Activated naive CD8-positive, alpha-beta T cell treated with anti-CD3 and anti-CD28 coated beads, Interleukin-2, amount 10 ng/mL, durations not matched to agents 7 days and 5 days (primary cell): ENCODE results near the gene ST8SIA4. TPM values are rescaled to one million over a fixed set of nuclear protein-coding genes. Genes with fewer than 3 reads are reported as not detected.
A peak's percentile ranks its signal among the peaks of the same experiment; 100 is the strongest.
"Not testable (repeated sequence)": the region's sequence is repeated elsewhere in the genome, so short reads cannot be mapped to it uniquely, and the experiment has no call there.

ENCODE experiments used
- ATAC-seq: fragments of 150-1000 bp; cut with Tn5 transposase; one replicate; pipeline ENCODE4 v1.10.0; 2021; ENCODE audit warnings: low read depth, moderate library complexity
- POLR2A ChIA-PET: fragments of 350-600 bp; sonication (Branson Sonifier 250); formaldehyde crosslinking; loops from one replicate; lab custom pipeline; 2021; ENCODE audit warnings: antibody characterized with exemption; lab: Charles Lee
- DNase-seq: peaks from one replicate; pipeline ENCODE4 v3.0.0; 2021
- H3K27ac Mint-ChIP-seq: one replicate; pipeline ENCODE4 v1.8.0; 2022; ENCODE audit warnings: mild to moderate bottlenecking, mixed read lengths
- H3K27me3 Mint-ChIP-seq: one replicate; pipeline ENCODE4 v1.8.0; 2022; ENCODE audit warnings: mild to moderate bottlenecking, moderate library complexity, mixed read lengths
- H3K36me3 Mint-ChIP-seq: one replicate; pipeline ENCODE4 v1.8.0; 2021; ENCODE audit warnings: mild to moderate bottlenecking, mixed read lengths
- H3K4me1 Mint-ChIP-seq: one replicate; pipeline ENCODE4 v1.8.0; 2021; ENCODE audit warnings: mixed read lengths
- H3K4me3 Mint-ChIP-seq: one replicate; pipeline ENCODE4 v1.8.0; 2022; ENCODE audit warnings: mild to moderate bottlenecking, moderate library complexity, mixed read lengths
- H3K9me3 Mint-ChIP-seq: one replicate; pipeline ENCODE4 v1.8.0; 2021; ENCODE audit warnings: mixed read lengths
- total RNA-seq, 2 experiments: library from RNA; stranded (reverse); gene quantifications; one replicate each; pipeline ENCODE4 v1.2.3, GENCODE V29; 2021

Gene ST8SIA4
- total RNA-seq, 2 experiments from 2014 or later, result 37.0 to 39.2 TPM

DNA sequence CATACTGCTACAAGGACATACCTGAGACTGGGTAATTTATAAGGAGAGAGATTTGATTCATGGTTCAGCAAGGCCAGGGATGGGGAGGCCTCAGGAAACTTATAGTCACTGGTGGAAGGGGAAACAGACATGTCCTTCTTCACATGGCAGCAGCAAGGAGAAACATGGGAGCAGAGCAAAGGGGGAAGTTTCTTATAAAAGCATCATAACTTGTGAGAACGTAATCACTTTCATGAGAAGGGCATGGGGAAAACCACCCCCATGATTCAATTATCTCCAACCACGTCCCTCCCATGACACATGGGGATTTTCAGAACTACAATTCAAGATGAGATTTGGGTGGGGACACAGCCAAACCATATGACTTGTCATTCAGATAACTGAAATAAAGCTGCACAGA, 100.9 kb downstream of the ST8SIA4 start:
- Mint-ChIP-seq H3K9me3 (peaks cover 8% of the 10 kb centered on the region), H3K36me3 (peaks cover 15% of the 10 kb centered on the region), H3K27me3 (no peaks in the 10 kb centered on the region), H3K4me3 (no peak overlapping the region), H3K27ac (no peak overlapping the region), H3K4me1 (no peaks in the 10 kb centered on the region)
- POLR2A ChIA-PET, result no interaction called here
- ATAC-seq, result no peak
- no peak for DNase-seq

DNA sequence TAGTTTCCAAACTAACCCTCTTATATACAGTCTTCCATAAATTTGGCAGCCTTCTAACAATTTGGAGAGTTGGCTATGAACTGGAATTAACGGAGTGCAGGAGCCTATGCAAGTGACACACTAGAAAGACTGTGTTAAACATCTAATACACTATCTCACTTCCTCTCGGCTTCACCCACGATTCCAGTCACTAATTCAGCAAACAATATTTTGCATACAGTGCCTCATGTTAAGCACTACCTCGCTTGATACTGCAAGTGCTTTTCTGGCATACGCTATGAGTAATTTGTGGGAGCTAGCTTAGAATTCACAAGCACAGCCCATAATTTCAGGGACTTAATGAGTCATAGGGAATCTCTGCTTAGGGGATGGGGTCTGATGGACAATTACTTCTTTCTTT, 102.5 kb downstream of the ST8SIA4 start:
- H3K9me3 Mint-ChIP-seq, result peaks cover 9% of the 10 kb centered on the region

DNA sequence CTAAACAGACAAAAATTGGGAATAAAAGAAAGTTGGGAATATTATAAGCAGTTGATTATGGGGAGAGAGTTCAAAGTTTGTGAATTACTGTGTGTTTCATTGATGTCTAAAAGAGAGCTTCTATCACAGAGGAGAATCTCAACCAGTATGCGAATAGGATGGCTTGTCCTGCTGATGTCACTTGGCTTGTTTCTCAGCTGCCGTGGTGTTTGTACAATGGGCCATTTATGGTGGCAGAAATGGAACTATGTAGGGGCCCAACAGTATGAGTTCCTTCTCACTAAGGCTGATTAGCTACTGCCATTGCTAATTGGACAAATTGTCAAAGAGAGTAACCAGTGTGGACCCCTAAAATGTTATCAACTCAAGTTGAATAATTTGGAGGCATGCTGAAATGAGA, 103.9 kb downstream of the ST8SIA4 start:
- no peaks in the 10 kb centered on the region for H3K27me3 Mint-ChIP-seq
- H3K4me3 Mint-ChIP-seq, result no peak overlapping the region
- H3K4me1 Mint-ChIP-seq, result no peaks in the 10 kb centered on the region
- POLR2A ChIA-PET, result no interaction called here
- no peak for DNase-seq
- peaks cover 8% of the 10 kb centered on the region for H3K9me3 Mint-ChIP-seq
- ATAC-seq, result no peak
- H3K27ac Mint-ChIP-seq, result no peak overlapping the region
- H3K36me3 Mint-ChIP-seq, result peaks cover 12% of the 10 kb centered on the region

More for the DNA sequence above, 102.5 kb downstream of the ST8SIA4 start:
- peaks cover 14% of the 10 kb centered on the region for H3K36me3 Mint-ChIP-seq
- no peaks in the 10 kb centered on the region for H3K27me3 Mint-ChIP-seq
- DNase-seq, result no peak
- no peak overlapping the region for H3K4me3 Mint-ChIP-seq
- no peaks in the 10 kb centered on the region for H3K4me1 Mint-ChIP-seq
- no peak overlapping the region for H3K27ac Mint-ChIP-seq
- no peak for ATAC-seq
- POLR2A ChIA-PET, result no interaction called here

DNA sequence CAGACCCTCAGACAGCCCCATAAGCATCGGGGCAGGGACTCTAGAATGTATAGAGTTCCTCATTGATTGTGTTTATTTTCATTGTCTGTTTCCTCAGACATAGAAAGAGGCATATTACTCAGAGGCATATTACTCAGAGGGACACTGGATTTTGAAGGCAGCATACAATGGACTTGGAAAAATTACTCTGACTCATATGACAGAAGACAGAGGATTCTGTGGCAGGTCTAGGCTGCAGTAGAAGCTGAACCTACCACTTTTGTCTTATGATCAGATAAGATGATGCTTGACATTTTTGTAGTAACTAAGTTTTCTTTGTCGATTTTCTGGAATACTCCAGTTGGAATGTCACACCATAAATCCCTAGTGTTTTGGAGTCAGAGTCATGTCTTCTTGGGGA, 105.2 kb downstream of the ST8SIA4 start:
- no peak overlapping the region for H3K4me3 Mint-ChIP-seq
- H3K4me1 Mint-ChIP-seq, result no peaks in the 10 kb centered on the region
- POLR2A ChIA-PET, result no interaction called here
- no peaks in the 10 kb centered on the region for H3K27me3 Mint-ChIP-seq
- H3K36me3 Mint-ChIP-seq, result peaks cover 9% of the 10 kb centered on the region
- no peak overlapping the region for H3K27ac Mint-ChIP-seq
- DNase-seq, result no peak
- ATAC-seq, result no peak
- peaks cover 9% of the 10 kb centered on the region for H3K9me3 Mint-ChIP-seq

DNA sequence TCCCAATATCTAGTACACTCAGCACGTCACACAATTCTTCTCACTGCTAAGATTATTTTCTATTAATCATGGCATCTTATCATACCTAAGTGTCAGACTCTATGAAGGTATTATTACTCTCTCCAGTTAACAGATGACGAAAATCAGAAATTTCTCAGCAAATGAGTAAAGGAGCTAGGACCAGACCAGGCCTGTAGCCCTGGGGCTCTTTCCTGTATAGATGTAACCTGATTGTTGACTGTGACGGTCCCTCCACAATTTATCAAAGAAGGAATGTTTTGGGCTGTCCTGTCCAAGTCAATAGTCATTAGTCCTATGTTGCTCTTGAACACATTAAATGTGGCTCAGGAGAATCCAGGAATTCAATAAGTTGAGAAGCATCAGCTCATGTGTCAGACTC, 106.2 kb downstream of the ST8SIA4 start:
- no peak for DNase-seq
- H3K4me1 Mint-ChIP-seq, result no peaks in the 10 kb centered on the region

DNA sequence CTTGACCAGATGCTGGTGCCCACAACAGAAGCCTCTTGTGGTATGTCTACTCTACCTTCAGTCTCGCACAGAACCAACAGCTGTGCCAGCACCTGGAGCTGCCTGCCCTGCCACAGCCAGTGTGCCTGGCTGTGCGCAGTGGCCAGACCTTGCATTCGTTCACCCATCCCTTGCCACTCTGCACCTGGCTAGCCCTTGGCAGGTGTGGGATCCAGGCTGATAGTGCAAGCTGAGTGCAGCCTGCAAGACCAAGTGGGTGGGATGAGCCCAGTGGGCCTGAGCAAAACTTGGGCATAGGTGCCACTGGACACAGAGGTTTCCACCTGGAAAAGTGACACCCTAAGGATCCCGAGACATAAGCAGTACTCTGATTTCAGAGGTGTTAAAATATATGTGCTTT, 108.2 kb downstream of the ST8SIA4 start:
- no peaks in the 10 kb centered on the region for H3K27me3 Mint-ChIP-seq
- no peak overlapping the region for H3K4me3 Mint-ChIP-seq
- peaks cover 8% of the 10 kb centered on the region for H3K4me1 Mint-ChIP-seq
- ATAC-seq (no peak), DNase-seq (no peak)
- H3K36me3 Mint-ChIP-seq, result peaks cover 7% of the 10 kb centered on the region
- POLR2A ChIA-PET, result no interaction called here
- H3K9me3 Mint-ChIP-seq, result peaks cover 9% of the 10 kb centered on the region
- H3K27ac Mint-ChIP-seq, result no peak overlapping the region

More for the DNA sequence above, 106.2 kb downstream of the ST8SIA4 start:
- peaks cover 4% of the 10 kb centered on the region for H3K36me3 Mint-ChIP-seq
- no peaks in the 10 kb centered on the region for H3K27me3 Mint-ChIP-seq
- no peak overlapping the region for H3K4me3 Mint-ChIP-seq
- peaks cover 9% of the 10 kb centered on the region for H3K9me3 Mint-ChIP-seq
- ATAC-seq, result no peak
- POLR2A ChIA-PET, result no interaction called here
- no peak overlapping the region for H3K27ac Mint-ChIP-seq

DNA sequence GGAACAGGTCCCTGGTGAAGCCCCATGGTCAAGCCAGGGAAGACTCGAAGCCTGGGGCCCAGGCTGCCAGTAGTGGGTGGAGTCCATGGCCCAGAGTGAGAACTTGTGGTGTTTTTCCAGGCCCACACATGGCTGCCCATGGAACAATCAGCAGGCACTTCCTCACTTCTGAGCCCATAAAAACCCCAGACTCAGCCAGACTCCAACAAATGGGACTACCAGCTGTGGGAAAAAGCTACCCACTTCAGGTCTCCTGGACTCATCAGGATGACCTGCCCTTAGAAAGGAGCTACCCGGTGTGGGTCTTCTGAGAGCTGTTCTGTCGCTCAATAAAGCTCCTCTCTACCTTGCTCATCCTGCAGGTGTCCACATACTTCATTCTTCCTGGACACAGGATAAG, 108.9 kb downstream of the ST8SIA4 start:
- no peak overlapping the region for H3K4me3 Mint-ChIP-seq
- DNase-seq, result no peak
- H3K36me3 Mint-ChIP-seq, result peaks cover 7% of the 10 kb centered on the region
- H3K4me1 Mint-ChIP-seq, result peaks cover 11% of the 10 kb centered on the region
- H3K27me3 Mint-ChIP-seq, result no peaks in the 10 kb centered on the region
- POLR2A ChIA-PET, result no interaction called here
- ATAC-seq, result no peak
- H3K27ac Mint-ChIP-seq, result no peak overlapping the region
- peaks cover 9% of the 10 kb centered on the region for H3K9me3 Mint-ChIP-seq

DNA sequence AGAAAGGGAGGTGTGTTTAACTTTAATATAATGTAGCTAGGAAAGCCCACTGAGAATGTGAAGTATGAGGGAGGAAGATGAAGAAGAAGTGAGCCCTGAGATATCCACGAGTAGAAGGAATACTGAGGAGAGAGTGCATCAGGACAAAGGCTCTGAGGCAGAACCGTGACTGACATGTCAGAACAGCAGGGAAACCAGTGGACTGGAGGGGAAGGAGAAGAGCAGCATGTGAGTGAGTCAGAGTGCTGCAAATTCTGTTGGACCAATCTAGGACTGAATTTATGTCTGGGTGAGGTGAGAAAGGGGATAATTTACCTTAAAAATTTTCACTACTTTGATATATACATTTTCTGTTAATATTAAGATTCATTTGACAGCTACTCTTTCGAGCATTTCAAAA, 110.3 kb downstream of the ST8SIA4 start:
- POLR2A ChIA-PET, result no interaction called here
- H3K27me3 Mint-ChIP-seq, result no peaks in the 10 kb centered on the region
- no peak for DNase-seq
- H3K27ac Mint-ChIP-seq, result no peak overlapping the region
- H3K9me3 Mint-ChIP-seq, result peaks cover 9% of the 10 kb centered on the region
- no peak overlapping the region for H3K4me3 Mint-ChIP-seq
- H3K36me3 Mint-ChIP-seq, result peaks cover 7% of the 10 kb centered on the region
- ATAC-seq, result no peak
- peaks cover 11% of the 10 kb centered on the region for H3K4me1 Mint-ChIP-seq

DNA sequence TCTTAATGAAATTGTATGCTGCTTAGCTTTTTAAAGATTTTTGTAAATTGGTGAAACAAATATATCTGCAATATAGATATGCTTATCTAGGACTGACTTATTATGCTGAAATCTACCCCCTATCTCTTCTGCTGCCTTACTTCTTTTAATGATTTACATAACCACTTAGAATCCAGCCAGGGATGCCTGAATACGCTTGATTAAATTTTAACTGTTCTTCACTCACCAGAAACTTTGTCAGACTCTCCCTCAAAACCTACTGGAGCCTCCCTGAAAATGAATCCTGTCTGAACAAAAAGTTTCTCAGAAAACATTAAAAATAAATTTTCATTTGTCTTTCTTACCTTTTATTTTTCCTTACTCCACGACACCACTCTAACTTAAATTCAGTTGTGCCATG, 111.7 kb downstream of the ST8SIA4 start:
- Mint-ChIP-seq H3K27ac (no peak overlapping the region), H3K27me3 (no peaks in the 10 kb centered on the region), H3K4me3 (no peak overlapping the region), H3K9me3 (peaks cover 12% of the 10 kb centered on the region), H3K4me1 (peaks cover 11% of the 10 kb centered on the region), H3K36me3 (peaks cover 7% of the 10 kb centered on the region)
- POLR2A ChIA-PET, result no interaction called here
- DNase-seq, result no peak
- no peak for ATAC-seq

DNA sequence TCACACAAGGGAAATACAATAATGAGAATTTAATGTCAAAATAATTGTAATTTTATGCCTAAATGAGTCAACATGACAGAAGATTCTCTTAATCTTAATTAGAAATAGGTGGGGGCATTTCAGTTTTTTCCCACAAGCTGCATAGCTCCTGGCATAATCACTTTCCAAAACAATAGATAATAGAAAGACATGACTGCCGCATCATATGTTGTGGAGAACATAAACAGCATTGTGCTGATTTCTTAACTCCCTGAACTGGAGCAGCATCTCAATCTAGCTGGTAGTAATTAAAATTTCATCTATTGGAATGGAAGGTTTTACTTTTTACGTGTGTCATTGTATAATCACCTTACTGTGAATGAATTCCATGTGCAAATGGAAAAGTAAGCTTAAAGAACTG, 112.1 kb downstream of the ST8SIA4 start:
- Mint-ChIP-seq H3K4me1 (peaks cover 11% of the 10 kb centered on the region), H3K4me3 (no peak overlapping the region), H3K36me3 (peaks cover 7% of the 10 kb centered on the region), H3K9me3 (peaks cover 13% of the 10 kb centered on the region), H3K27me3 (no peaks in the 10 kb centered on the region), H3K27ac (no peak overlapping the region)
- POLR2A ChIA-PET, result no interaction called here
- DNase-seq (no peak), ATAC-seq (no peak)

DNA sequence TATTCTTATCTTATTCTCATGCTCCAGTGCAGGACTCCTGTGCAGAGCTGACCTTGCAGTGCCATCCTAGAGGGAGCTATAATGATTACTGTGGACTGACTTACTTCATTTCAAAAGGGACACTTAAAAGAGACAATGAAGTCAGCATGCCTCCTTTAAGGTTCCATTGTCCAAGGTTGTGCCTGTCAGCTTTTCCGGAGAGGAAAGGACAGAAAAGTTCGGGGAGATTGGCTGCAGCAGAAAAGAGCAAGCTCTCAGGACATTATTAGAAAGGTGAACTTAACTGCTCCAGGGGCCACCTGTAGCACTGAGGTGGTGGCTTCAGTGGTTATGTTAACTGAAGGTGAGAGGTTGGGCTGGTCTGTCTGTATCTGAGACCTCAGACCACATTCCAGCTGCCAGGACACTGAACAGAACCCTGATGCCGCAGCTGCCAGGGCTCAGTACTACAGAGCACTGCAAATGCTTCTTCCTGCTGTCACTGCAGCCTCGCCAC, 112.9 kb downstream of the ST8SIA4 start:
- H3K4me3 Mint-ChIP-seq, result no peak overlapping the region
- POLR2A ChIA-PET, result no interaction called here

DNA sequence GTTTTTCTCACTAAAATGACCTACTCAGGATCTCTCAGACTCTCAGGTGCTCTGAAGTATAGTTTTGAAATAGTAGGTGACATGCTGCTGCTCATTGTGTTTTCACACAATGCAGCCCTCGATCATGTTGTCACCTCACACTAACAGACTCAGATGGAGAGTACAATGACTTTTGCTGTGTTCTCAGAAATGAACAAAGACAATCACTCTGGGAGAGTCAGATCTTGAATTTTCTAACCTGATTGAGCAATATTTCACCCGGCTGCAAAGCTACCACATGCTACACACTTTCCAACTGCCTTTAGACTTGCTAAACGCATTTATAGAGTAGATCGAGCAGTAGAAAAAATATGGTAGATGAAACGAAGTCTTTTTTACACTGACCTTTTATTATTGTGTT, 113.4 kb downstream of the ST8SIA4 start:
- no peak overlapping the region for H3K27ac Mint-ChIP-seq
- no peak for ATAC-seq
- H3K4me1 Mint-ChIP-seq, result peaks cover 11% of the 10 kb centered on the region
- POLR2A ChIA-PET, result no interaction called here
- peaks cover 12% of the 10 kb centered on the region for H3K9me3 Mint-ChIP-seq
- H3K4me3 Mint-ChIP-seq, result no peak overlapping the region
- H3K27me3 Mint-ChIP-seq, result no peaks in the 10 kb centered on the region
- peaks cover 7% of the 10 kb centered on the region for H3K36me3 Mint-ChIP-seq
- no peak for DNase-seq

More for the DNA sequence above, 112.9 kb downstream of the ST8SIA4 start:
- no peak overlapping the region for H3K27ac Mint-ChIP-seq
- no peak for DNase-seq
- peaks cover 11% of the 10 kb centered on the region for H3K4me1 Mint-ChIP-seq
- peaks cover 12% of the 10 kb centered on the region for H3K9me3 Mint-ChIP-seq
- no peaks in the 10 kb centered on the region for H3K27me3 Mint-ChIP-seq
- peaks cover 7% of the 10 kb centered on the region for H3K36me3 Mint-ChIP-seq
- ATAC-seq, result peak; percentile 71

DNA sequence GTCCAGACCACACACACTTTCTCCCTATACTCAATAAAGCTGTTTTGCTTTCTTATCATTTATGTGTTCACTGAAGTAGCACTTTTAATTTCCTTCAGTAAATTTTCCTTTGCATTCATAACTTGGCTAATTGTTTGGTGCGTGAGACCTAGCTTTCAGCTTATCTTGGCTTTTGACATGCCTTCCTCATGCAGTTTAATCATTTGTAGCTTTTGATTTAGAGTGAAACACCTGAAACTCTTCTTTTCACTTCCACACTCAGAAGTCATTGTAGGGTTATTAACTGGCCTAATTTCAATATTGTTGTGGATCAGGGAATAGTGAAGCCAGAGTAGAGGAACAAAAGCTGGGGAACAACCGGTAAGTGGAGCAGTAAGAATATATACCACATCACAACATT, 114.7 kb downstream of the ST8SIA4 start:
- Mint-ChIP-seq H3K4me3 (no peak overlapping the region), H3K36me3 (peaks cover 7% of the 10 kb centered on the region), H3K27ac (no peak overlapping the region), H3K9me3 (peaks cover 12% of the 10 kb centered on the region), H3K27me3 (no peaks in the 10 kb centered on the region), H3K4me1 (peaks cover 11% of the 10 kb centered on the region)
- DNase-seq (no peak), ATAC-seq (no peak)
- POLR2A ChIA-PET, result no interaction called here

DNA sequence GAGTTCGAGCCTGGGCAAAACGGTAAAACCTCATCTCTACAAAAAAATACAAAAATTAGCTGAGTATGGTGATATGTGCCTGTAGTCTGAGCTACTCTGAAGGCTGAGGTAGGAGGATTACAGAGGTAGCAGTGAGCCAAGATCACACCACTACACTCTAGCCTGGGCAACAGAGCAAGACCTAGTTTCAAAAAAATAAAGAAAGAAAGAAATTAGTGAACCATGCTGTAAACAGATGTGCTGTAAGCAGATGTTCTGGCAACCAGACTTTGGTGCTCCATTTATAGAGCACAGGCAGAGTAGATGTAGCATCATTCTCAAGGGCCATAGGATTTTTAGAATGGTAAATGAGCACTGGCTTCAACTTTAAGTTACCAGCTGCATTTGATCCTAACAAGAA, 115.4 kb downstream of the ST8SIA4 start:
- Mint-ChIP-seq H3K27ac (no peak overlapping the region), H3K4me3 (no peak overlapping the region), H3K4me1 (peaks cover 11% of the 10 kb centered on the region), H3K9me3 (peaks cover 6% of the 10 kb centered on the region), H3K36me3 (peaks cover 3% of the 10 kb centered on the region), H3K27me3 (no peaks in the 10 kb centered on the region)
- no peak for ATAC-seq
- DNase-seq, result no peak
- POLR2A ChIA-PET, result no interaction called here

DNA sequence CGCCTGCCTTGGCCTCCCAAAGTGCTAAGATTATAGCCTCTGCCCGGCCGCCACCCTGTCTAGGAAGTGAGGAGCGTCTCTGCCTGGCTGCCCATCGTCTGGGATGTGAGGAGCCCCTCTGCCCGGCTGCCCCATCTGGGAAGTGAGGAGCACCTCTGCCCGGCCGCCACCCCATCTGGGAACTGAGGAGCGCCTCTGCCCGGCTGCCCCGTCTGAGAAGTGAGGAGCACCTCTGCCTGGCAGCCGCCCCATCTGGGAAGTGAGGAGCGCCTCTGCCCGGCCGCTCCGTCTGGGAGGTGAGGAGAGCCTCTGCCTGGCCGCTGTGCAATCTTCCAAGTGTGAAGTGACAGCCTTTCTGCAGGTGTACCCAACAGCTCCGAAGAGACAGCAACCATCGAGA, 117.5 kb downstream of the ST8SIA4 start:
- peaks cover 10% of the 10 kb centered on the region for H3K4me1 Mint-ChIP-seq
- H3K27ac Mint-ChIP-seq, H3K27me3 Mint-ChIP-seq, H3K9me3 Mint-ChIP-seq, H3K36me3 Mint-ChIP-seq, POLR2A ChIA-PET, H3K4me3 Mint-ChIP-seq, ATAC-seq, DNase-seq: not testable (repeated sequence)
